ENCODE measurements around the gene OR8H1.

Gene OR8H1

GRCh38 chr11:56296898-56297297, 4.8 kb upstream of the OR8H1 start:
- no peaks in the 10 kb centered on the region for H3K9me2 ChIP-seq (replicated peaks; ENCODE audit: insufficient read depth, low read length)
- no peaks in the 10 kb centered on the region for H3K36me3 ChIP-seq (ENCODE audit: low read length)
- H3K27ac ChIP-seq (ENCODE audit: low read depth, low read length): no peak overlapping the region
- no peak overlapping the region for H2AFZ ChIP-seq (ENCODE audit: low read depth, low read length, severe bottlenecking)
- no peak overlapping the region for H3K4me2 ChIP-seq (ENCODE audit: low read depth, low read length, poor library complexity, severe bottlenecking)
- H3K27me3 ChIP-seq (ENCODE audit: low read length): no peaks in the 10 kb centered on the region
- no peaks in the 10 kb centered on the region for H3K79me2 ChIP-seq (ENCODE audit: insufficient read depth, low read length)
- no peaks in the 10 kb centered on the region for H3K9me3 ChIP-seq (ENCODE audit: insufficient read depth, low read length)
- TF ChIP-seq EZH2phosphoT487 (conservative IDR thresholded peaks at IDR 0.05; ENCODE audit: low read length) (no peak), CTCF (IDR thresholded peaks at IDR 0.05; ENCODE audit: insufficient read depth, low read length, poor library complexity, severe bottlenecking) (no peak)
- no peak overlapping the region for H3K9ac ChIP-seq (ENCODE audit: low read length)
- H3K4me3 ChIP-seq (ENCODE audit: insufficient read depth, low read length, poor library complexity, severe bottlenecking): no peak overlapping the region
- no peaks in the 10 kb centered on the region for H4K20me1 ChIP-seq (ENCODE audit: low read depth, low read length)
- H3F3A ChIP-seq (ENCODE audit: insufficient read depth): no peaks in the 10 kb centered on the region

- no peaks in the 10 kb centered on the region for H3K9me2 ChIP-seq (replicated peaks; ENCODE audit: insufficient read depth, low read length)
- no peak within 1 kb of the TSS for H2AFZ ChIP-seq (ENCODE audit: low read depth, low read length, severe bottlenecking)
- H3K36me3 ChIP-seq (ENCODE audit: low read length): no peaks in the 10 kb centered on the region
- H3K79me2 ChIP-seq (ENCODE audit: insufficient read depth, low read length): no peaks in the 10 kb centered on the region
- H3F3A ChIP-seq (ENCODE audit: insufficient read depth): no peaks in the 10 kb centered on the region
- H3K9me3 ChIP-seq (ENCODE audit: insufficient read depth, low read length): no peaks in the 10 kb centered on the region
- H4K20me1 ChIP-seq (ENCODE audit: low read depth, low read length): no peaks in the 10 kb centered on the region
- no peak within 1 kb of the TSS for H3K27ac ChIP-seq (ENCODE audit: low read depth, low read length)
- H3K27me3 ChIP-seq (ENCODE audit: low read length): no peaks in the 10 kb centered on the region
- H3K9ac ChIP-seq (ENCODE audit: low read length): no peak within 1 kb of the TSS
- no peak within 1 kb of the TSS for H3K4me2 ChIP-seq (ENCODE audit: low read depth, low read length, poor library complexity, severe bottlenecking)
- TF ChIP-seq CTCF (IDR thresholded peaks at IDR 0.05; ENCODE audit: insufficient read depth, low read length, poor library complexity, severe bottlenecking): no peak
- no peak for TF ChIP-seq EZH2phosphoT487 (conservative IDR thresholded peaks at IDR 0.05; ENCODE audit: low read length)
- no peak within 1 kb of the TSS for H3K4me3 ChIP-seq (ENCODE audit: insufficient read depth, low read length, poor library complexity, severe bottlenecking)
Observed at GRCh38 chr11:56273854-56274253, 18.2 kb downstream of the OR8H1 start, which contains the start of gene OR5T1. Gene OR5T1, plus strand, starts transcription at chr11:56274154. Its CDS starts 1,485 bp downstream, at chr11:56275639.

GRCh38 chr11:56271092-56271491, 21.0 kb downstream of the OR8H1 start:
- no peaks in the 10 kb centered on the region for H3K36me3 ChIP-seq (ENCODE audit: low read length)
- H4K20me1 ChIP-seq (ENCODE audit: low read depth, low read length): no peaks in the 10 kb centered on the region
- H2AFZ ChIP-seq (ENCODE audit: low read depth, low read length, severe bottlenecking): no peak overlapping the region
- H3K9ac ChIP-seq (ENCODE audit: low read length): no peak overlapping the region
- no peak for TF ChIP-seq EZH2phosphoT487 (conservative IDR thresholded peaks at IDR 0.05; ENCODE audit: low read length)
- no peaks in the 10 kb centered on the region for H3F3A ChIP-seq (ENCODE audit: insufficient read depth)
- no peaks in the 10 kb centered on the region for H3K9me3 ChIP-seq (ENCODE audit: insufficient read depth, low read length)
- H3K27ac ChIP-seq (ENCODE audit: low read depth, low read length): no peak overlapping the region
- H3K4me3 ChIP-seq (ENCODE audit: insufficient read depth, low read length, poor library complexity, severe bottlenecking): no peak overlapping the region
- no peaks in the 10 kb centered on the region for H3K79me2 ChIP-seq (ENCODE audit: insufficient read depth, low read length)
- no peak overlapping the region for H3K4me2 ChIP-seq (ENCODE audit: low read depth, low read length, poor library complexity, severe bottlenecking)
- H3K27me3 ChIP-seq (ENCODE audit: low read length): no peaks in the 10 kb centered on the region
- H3K9me2 ChIP-seq (replicated peaks; ENCODE audit: insufficient read depth, low read length): no peaks in the 10 kb centered on the region

GRCh38 chr11:56251954-56252353, 40.1 kb downstream of the OR8H1 start, which contains the start of gene OR5T3:
Gene OR5T3, plus strand, starts transcription at chr11:56252254. Its CDS starts 0 bp downstream, at chr11:56252254.
- Histone ChIP-seq H3K9me3 (ENCODE audit: insufficient read depth, low read length) (no peaks in the 10 kb centered on the region), H3K9me2 (replicated peaks; ENCODE audit: insufficient read depth, low read length) (no peaks in the 10 kb centered on the region), H3K9ac (ENCODE audit: low read length) (no peak within 1 kb of the TSS), H3K4me3 (ENCODE audit: insufficient read depth, low read length, poor library complexity, severe bottlenecking) (no peak within 1 kb of the TSS), H2AFZ (ENCODE audit: low read depth, low read length, severe bottlenecking) (no peak within 1 kb of the TSS), H3K27ac (ENCODE audit: low read depth, low read length) (no peak within 1 kb of the TSS), H3F3A (ENCODE audit: insufficient read depth) (no peaks in the 10 kb centered on the region), H3K36me3 (ENCODE audit: low read length) (no peaks in the 10 kb centered on the region), H3K4me2 (ENCODE audit: low read depth, low read length, poor library complexity, severe bottlenecking) (no peak within 1 kb of the TSS), H3K27me3 (ENCODE audit: low read length) (no peaks in the 10 kb centered on the region), H3K79me2 (ENCODE audit: insufficient read depth, low read length) (no peaks in the 10 kb centered on the region), H4K20me1 (ENCODE audit: low read depth, low read length) (no peaks in the 10 kb centered on the region)
- TF ChIP-seq CTCF (IDR thresholded peaks at IDR 0.05; ENCODE audit: insufficient read depth, low read length, poor library complexity, severe bottlenecking): no peak

All from SU-DHL-6 (cell line).